H1 (cell line): ENCODE measurements around the gene PACS1. TPM values are rescaled to one million over a fixed set of nuclear protein-coding genes. Genes with fewer than 3 reads are reported as not detected.

Source experiments
- CTCF ChIA-PET: fragments of 300-600 bp; sonication (Branson Sonifier 250); formaldehyde crosslinking; loops from one replicate; lab custom pipeline; 2021; ENCODE audit not compliant: partially characterized antibody; lab: Charles Lee
- POLR2A ChIA-PET: fragments of 300-600 bp; sonication (Branson Sonifier 250); formaldehyde crosslinking; loops from one replicate; lab custom pipeline; 2021; ENCODE audit warnings: inconsistent platforms; ENCODE audit not compliant: partially characterized antibody; lab: Charles Lee
- DNase-seq, 2 experiments: peaks; one replicate each; pipeline versions ENCODE4 v3.0.0 to v3.0.0-alpha.2; 2010 to 2022; ENCODE audit warnings: low spot score in 2 of 2, low read depth in 1 of 2, mixed read lengths in 1 of 2
- FAIRE-seq: peaks from 2 replicates; lab custom pipeline; 2011; peaks lifted over from hg19 to GRCh38; lab: Jason Lieb, UNC
- H2AFZ ChIP-seq: 2 replicates; pipeline ENCODE4 v1.8.1; 2012; ENCODE audit warnings: low read length, inconsistent platforms
- H2AK5ac ChIP-seq: 2 replicates; pipeline ENCODE4 v1.6.1; 2013; ENCODE audit warnings: low read depth, low read length
- H2BK120ac ChIP-seq: replicated peaks from 2 replicates; pipeline ENCODE3; 2013; ENCODE audit warnings: low read depth, low read length, inconsistent platforms
- H2BK12ac ChIP-seq: 2 replicates; pipeline ENCODE4 v1.6.1; 2013; ENCODE audit warnings: low read depth, low read length
- H2BK15ac ChIP-seq: 2 replicates; pipeline ENCODE4 v1.6.1; 2013; ENCODE audit warnings: low read length
- H2BK20ac ChIP-seq: 2 replicates; pipeline ENCODE4 v1.6.1; 2013; ENCODE audit warnings: low read length
- H2BK5ac ChIP-seq: 2 replicates; pipeline ENCODE4 v1.6.1; 2013; ENCODE audit warnings: low read depth, low read length
- H3K14ac ChIP-seq: 2 replicates; pipeline ENCODE4 v1.6.1; 2013; ENCODE audit warnings: inconsistent platforms; ENCODE audit not compliant: insufficient read length
- H3K18ac ChIP-seq: 2 replicates; pipeline ENCODE4 v1.6.1; 2013; ENCODE audit warnings: low read length; ENCODE audit errors: extremely low read depth
- H3K23ac ChIP-seq: 2 replicates; pipeline ENCODE4 v1.6.1; 2013; ENCODE audit warnings: inconsistent platforms; ENCODE audit not compliant: insufficient read length
- H3K23me2 ChIP-seq: 2 replicates; pipeline ENCODE4 v1.6.1; 2013; ENCODE audit warnings: low read depth, low read length
- H3K27ac ChIP-seq: 2 replicates; pipeline ENCODE4 v1.6.1; 2011; ENCODE audit warnings: low read depth, low read length, inconsistent platforms
- H3K27me3 ChIP-seq, 4 experiments: replicated peaks in 1 of 4; 1 replicate in 1 of 4; 2 replicates in 3 of 4; pipeline versions ENCODE4 v1.6.1 to v1.8.1; 2011 to 2013; ENCODE audit warnings: low read length in 3 of 4, mild to moderate bottlenecking in 3 of 4, inconsistent platforms in 2 of 4, mixed read lengths in 2 of 4, moderate library complexity in 1 of 4; ENCODE audit not compliant: control insufficient read depth in 3 of 4, insufficient read depth in 3 of 4; ENCODE audit errors: extremely low read depth in 1 of 4
- H3K36me3 ChIP-seq, 4 experiments: 2 replicates each; pipeline versions ENCODE4 v1.6.1 to v1.8.1; 2011 to 2013; ENCODE audit warnings: mild to moderate bottlenecking in 4 of 4, low read length in 3 of 4, moderate library complexity in 2 of 4, control low read depth in 1 of 4, inconsistent platforms in 1 of 4; ENCODE audit not compliant: insufficient read depth in 4 of 4, control insufficient read depth in 2 of 4
- H3K4ac ChIP-seq: replicated peaks from 2 replicates; pipeline ENCODE3; 2013; ENCODE audit warnings: low read length, low read depth, mixed read lengths, inconsistent platforms; ENCODE audit not compliant: insufficient read length
- H3K4me1 ChIP-seq, 4 experiments: replicated peaks in 1 of 4; 1 replicate in 1 of 4; 2 replicates in 3 of 4; pipeline versions ENCODE4 v1.6.1 to v1.8.1; 2011 to 2013; ENCODE audit warnings: low read length in 3 of 4, inconsistent platforms in 2 of 4, mixed read lengths in 1 of 4; ENCODE audit not compliant: insufficient read depth in 4 of 4, control insufficient read depth in 3 of 4
- H3K4me2 ChIP-seq, 2 experiments: 2 replicates each; pipeline versions ENCODE4 v1.6.1 to v1.8.1; 2011 to 2013; ENCODE audit warnings: low read depth in 2 of 2, low read length in 2 of 2, control low read depth in 1 of 2, inconsistent platforms in 1 of 2, mild to moderate bottlenecking in 1 of 2; ENCODE audit not compliant: insufficient read depth in 1 of 2
- H3K4me3 ChIP-seq, 4 experiments: fragments of 200-600, 300-600 bp in 1 of 4; sonication (generic), shearing (Covaris generic), sonication (Bioruptor Twin) in 1 of 4; 2 replicates each; pipeline versions ENCODE4 v1.5.1 to v1.8.1; 2011 to 2016; ENCODE audit warnings: low read length in 4 of 4, low read depth in 3 of 4, control low read depth in 2 of 4, inconsistent platforms in 2 of 4, mild to moderate bottlenecking in 2 of 4, mixed read lengths in 1 of 4, moderate library complexity in 1 of 4; ENCODE audit not compliant: insufficient read depth in 2 of 4; ENCODE audit errors: extremely low read depth in 1 of 4
- H3K56ac ChIP-seq: replicated peaks from 2 replicates; pipeline ENCODE3; 2013; ENCODE audit warnings: low read depth, mild to moderate bottlenecking, mixed read lengths, low read length, inconsistent platforms; ENCODE audit not compliant: insufficient read length
- H3K79me1 ChIP-seq: 2 replicates; pipeline ENCODE4 v1.6.1; 2013; ENCODE audit warnings: low read depth, low read length, control low read depth
- H3K79me2 ChIP-seq, 2 experiments: 2 replicates each; pipeline versions ENCODE4 v1.6.1 to v1.8.1; 2012 to 2013; ENCODE audit warnings: low read length in 2 of 2, mild to moderate bottlenecking in 2 of 2, inconsistent platforms in 1 of 2; ENCODE audit not compliant: insufficient read depth in 2 of 2, control insufficient read depth in 1 of 2
- H3K9ac ChIP-seq, 4 experiments: replicated peaks in 1 of 4; 1 replicate in 1 of 4; 2 replicates in 3 of 4; pipeline versions ENCODE4 v1.6.1 to v1.8.1; 2011 to 2013; ENCODE audit warnings: low read depth in 3 of 4, low read length in 3 of 4, control low read depth in 2 of 4, mild to moderate bottlenecking in 2 of 4, moderate library complexity in 2 of 4, inconsistent platforms in 1 of 4; ENCODE audit errors: extremely low read depth in 1 of 4
- H3K9me3 ChIP-seq, 2 experiments: 2 replicates each; pipeline versions ENCODE4 v1.6.1 to v1.8.1; 2012 to 2013; ENCODE audit warnings: mild to moderate bottlenecking in 2 of 2, moderate library complexity in 2 of 2, control low read depth in 1 of 2, inconsistent platforms in 1 of 2, low read depth in 1 of 2, low read length in 1 of 2, mixed read lengths in 1 of 2; ENCODE audit not compliant: insufficient read depth in 2 of 2
- H4K20me1 ChIP-seq, 2 experiments: replicated peaks in 1 of 2; 2 replicates each; pipeline versions ENCODE3 to v1.8.1; 2011 to 2013; ENCODE audit warnings: inconsistent platforms in 2 of 2, low read length in 2 of 2, mild to moderate bottlenecking in 1 of 2; ENCODE audit not compliant: insufficient read depth in 2 of 2, control insufficient read depth in 1 of 2
- H4K5ac ChIP-seq: 2 replicates; pipeline ENCODE4 v1.6.1; 2013; ENCODE audit warnings: low read length, low read depth, mixed read lengths, inconsistent platforms; ENCODE audit not compliant: insufficient read length
- H4K8ac ChIP-seq: 2 replicates; pipeline ENCODE4 v1.8.0; 2013; ENCODE audit warnings: mild to moderate bottlenecking, moderate library complexity, low read length, inconsistent platforms; ENCODE audit not compliant: insufficient read depth; ENCODE audit errors: extremely low read depth
- H4K91ac ChIP-seq: replicated peaks from 2 replicates; pipeline ENCODE3; 2013; ENCODE audit warnings: low read length, mixed read lengths, inconsistent platforms; ENCODE audit not compliant: insufficient read length
- CBX8 ChIP-seq: fragments of 300-800, 300-1000 bp; sonication (generic); IDR thresholded peaks from 2 replicates; pipeline ENCODE4 v1.7.1; 2016; ENCODE audit warnings: low read depth, low read length, borderline replicate concordance
- CTCF ChIP-seq, 3 experiments: IDR thresholded peaks; 1 replicate in 2 of 3; 2 replicates in 1 of 3; pipeline versions ENCODE4 v1.5.1 to v1.6.1; 2011; ENCODE audit warnings: low read length in 3 of 3, mild to moderate bottlenecking in 3 of 3, inconsistent platforms in 2 of 3, low read depth in 1 of 3, moderate library complexity in 1 of 3; ENCODE audit not compliant: insufficient read depth in 1 of 3; ENCODE audit errors: control extremely low read depth in 1 of 3
- JUN ChIP-seq: IDR thresholded peaks from 2 replicates; pipeline ENCODE4 v1.6.1; 2011; ENCODE audit warnings: low read depth, mild to moderate bottlenecking, improper control_type of control experiment, low read length
- MAFK ChIP-seq: IDR thresholded peaks from 2 replicates; pipeline ENCODE4 v1.6.1; 2012; ENCODE audit warnings: low read depth, mild to moderate bottlenecking, improper control_type of control experiment, low read length
- SIN3A ChIP-seq, 2 experiments: IDR thresholded peaks in 1 of 2; conservative IDR thresholded peaks in 1 of 2; 2 replicates each; pipeline ENCODE4 v1.6.1; 2011 to 2012; ENCODE audit warnings: low read length in 2 of 2, improper control_type of control experiment in 1 of 2, low read depth in 1 of 2, mild to moderate bottlenecking in 1 of 2
- SP2 ChIP-seq: IDR thresholded peaks from 2 replicates; pipeline ENCODE4 v1.6.1; 2012; ENCODE audit warnings: mild to moderate bottlenecking, low read length, inconsistent platforms
- TAF1 ChIP-seq: IDR thresholded peaks from 2 replicates; pipeline ENCODE4 v1.6.1; 2011; ENCODE audit warnings: mild to moderate bottlenecking, low read depth, low read length
- TCF12 ChIP-seq: IDR thresholded peaks from 2 replicates; pipeline ENCODE4 v1.6.1; 2011; ENCODE audit warnings: low read depth, mild to moderate bottlenecking, low read length
- WGBS, 2 experiments: shearing (Covaris generic) in 1 of 2; methylation state at CpG; one replicate each; pipeline versions ENCODE4 v1.1.6 to v1.1.7; 2013 to 2015; ENCODE audit warnings: low lambda C conversion rate in 2 of 2, mixed read lengths in 2 of 2, inconsistent platforms in 1 of 2, low coverage in 1 of 2, missing lambda C conversion rate in 1 of 2; ENCODE audit not compliant: insufficient replicate concordance in 2 of 2, insufficient coverage in 1 of 2, insufficient read length in 1 of 2; ENCODE audit errors: extremely low coverage in 1 of 2, missing lambda C conversion rate in 1 of 2; 5-methylcytosine and 5-hydroxymethylcytosine counted together
- polyA plus RNA-seq, 7 experiments: library from polyadenylated mRNA; depleted of rRNA in 3 of 7; stranded (reverse) in 5 of 7; unstranded in 2 of 7; fragments of >200 nt in 5 of 7; fragments of 200-250 nt in 2 of 7; gene quantifications; 1 replicate in 5 of 7; 2 replicates in 1 of 7; 4 replicates in 1 of 7; pipeline versions ENCODE4 v1.2.1 to v1.2.3, GENCODE V29; 2011 to 2013; ENCODE audit warnings: missing spikeins in 2 of 7, mixed read lengths in 2 of 7
- total RNA-seq: library from RNA; stranded (reverse); fragmentation: NEBNext Ultra II Directional; extraction: Animal tissue kit (Norgen Biotek cat#: 25700); gene quantifications from 2 replicates; pipeline ENCODE4 v1.2.1, GENCODE V29; 2021

Gene PACS1
- total and polyA plus RNA-seq, 2 of the 8 experiments (the other 6 are each of a cell fraction or from before 2014, with no cell fraction given), result 11.5 to 36.0 TPM

GRCh38 chr11:66287889-66288670 lies 218.0 kb downstream of the PACS1 start:
- Histone ChIP-seq H3K14ac (no peak overlapping the region), H3K27ac (no peak overlapping the region), H2BK20ac (no peak overlapping the region), H2BK15ac (no peak overlapping the region), H4K20me1 (peaks cover 8 to 13% of the 10 kb centered on the region in 2 experiments), H4K8ac (peak overlapping the region; percentile 88; the same call in 1 of the 2 replicates), H4K91ac (no peak overlapping the region), H3K23ac (no peak overlapping the region), H3K9me3 (no peaks in the 10 kb centered on the region), H2AFZ (no peak overlapping the region), H2BK12ac (no peak overlapping the region), H3K79me2 (peaks cover 0 to 9% of the 10 kb centered on the region in 2 experiments; a peak in 1 of 4 replicates), H4K5ac (no peak overlapping the region), H3K4me2 (peak overlapping the region; percentile 74 to 93), H2BK120ac (no peak overlapping the region), H2AK5ac (no peak overlapping the region), H3K4ac (no peak overlapping the region), H3K23me2 (peaks cover 12% of the 10 kb centered on the region; the same call in 1 of the 2 replicates), H3K18ac (no peak overlapping the region), H2BK5ac (no peak overlapping the region), H3K9ac (peak overlapping the region in 3 of 4 experiments; percentile 39 to 82 (median 80); a peak in 6 of 7 replicates), H3K79me1 (peaks cover 6% of the 10 kb centered on the region), H3K4me3 (peak overlapping the region; percentile 76 to 94 (median 92)), H3K27me3 (peaks cover 2 to 24% (median 18%) of the 10 kb centered on the region in 4 experiments), H3K4me1 (peaks cover 0 to 24% (median 6%) of the 10 kb centered on the region in 4 experiments; a peak in 5 of 7 replicates), H3K36me3 (peaks cover 0 to 2% (median 0%) of the 10 kb centered on the region in 4 experiments; a peak in 1 of 8 replicates), H3K56ac (no peak overlapping the region)
- WGBS, 2 experiments, result 56% methylated on average over 20 of the region's 20 CpGs; no CpG with 5 or more reads in 1 of the 2 experiments
- ChIA-PET POLR2A (interaction anchor here (0.8 to 4.5 kb wide), 16 partner anchors 8 to 238 kb away, joined by 3 to 29 read pairs (median 7); partner anchors contain the start of genes BRMS1, CD248, CNIH2 and RAB1B), CTCF (interaction anchor here (1.2 to 6.9 kb wide), 14 partner anchors 11 to 219 kb away, joined by 3 to 57 read pairs (median 4); partner anchors contain the start of genes CNIH2, RAB1B and RIN1)
- FAIRE-seq (no peak), DNase-seq (peak in 1 of 2 experiments; percentile 47)
- TF ChIP-seq MAFK (no peak), TAF1 (no peak), SIN3A (conservative IDR thresholded peaks at IDR 0.05 in 1 of 2, IDR thresholded peaks at IDR 0.05 in 1 of 2; ENCODE audit: low read depth in 1 of 2, low read length in 2 of 2) (no peak), SP2 (no peak), CBX8 (no peak), TCF12 (no peak), CTCF (IDR thresholded peaks at IDR 0.05; ENCODE audit: control extremely low read depth in 1 of 3, insufficient read depth in 1 of 3, low read depth in 1 of 3, low read length in 3 of 3) (no peak), JUN (no peak)
